IPS-11a (cell line): Measurements from ENCODE around the gene NFIA.

Experiments
- H3K4me3 ChIP-seq: one replicate; pipeline ENCODE4 v1.5.1; 2013; ENCODE audit warnings: low read depth, low read length, control low read depth

The NFIA gene

GRCh38 chr1:61289232-61290098 is 207.1 kb downstream of the NFIA start:
- no peak overlapping the region for H3K4me3 ChIP-seq

- no peak overlapping the region for H3K4me3 ChIP-seq
Measured at GRCh38 chr1:61290525-61290924, 208.2 kb downstream of the NFIA start.

GRCh38 chr1:61293197-61293596 is 210.8 kb downstream of the NFIA start:
- H3K4me3 ChIP-seq: no peak overlapping the region

GRCh38 chr1:61293986-61294504 is 211.7 kb downstream of the NFIA start:
- H3K4me3 ChIP-seq: no peak overlapping the region

GRCh38 chr1:61294930-61295329 is 212.6 kb downstream of the NFIA start:
- H3K4me3 ChIP-seq: no peak overlapping the region

GRCh38 chr1:61295818-61296537 is 213.6 kb downstream of the NFIA start:
- no peak overlapping the region for H3K4me3 ChIP-seq

GRCh38 chr1:61297887-61298286 is 215.5 kb downstream of the NFIA start:
- H3K4me3 ChIP-seq: no peak overlapping the region

GRCh38 chr1:61299463-61299862 is 217.1 kb downstream of the NFIA start:
- no peak overlapping the region for H3K4me3 ChIP-seq

- no peak overlapping the region for H3K4me3 ChIP-seq
Measured at GRCh38 chr1:61300899-61301298, 218.5 kb downstream of the NFIA start.

GRCh38 chr1:61301824-61302657 is 219.7 kb downstream of the NFIA start:
- H3K4me3 ChIP-seq: no peak overlapping the region

- no peak overlapping the region for H3K4me3 ChIP-seq
Measured at GRCh38 chr1:61307422-61308142, 225.2 kb downstream of the NFIA start.

- no peak overlapping the region for H3K4me3 ChIP-seq
Measured at GRCh38 chr1:61310057-61310456, 227.7 kb downstream of the NFIA start.

- H3K4me3 ChIP-seq: no peak overlapping the region
Measured at GRCh38 chr1:61310538-61310937, 228.2 kb downstream of the NFIA start.

- no peak overlapping the region for H3K4me3 ChIP-seq
Measured at GRCh38 chr1:61313906-61314422, 231.6 kb downstream of the NFIA start.

GRCh38 chr1:61315011-61315410 is 232.7 kb downstream of the NFIA start:
- H3K4me3 ChIP-seq: no peak overlapping the region

- H3K4me3 ChIP-seq: no peak overlapping the region
Measured at GRCh38 chr1:61316493-61316892, 234.1 kb downstream of the NFIA start.

GRCh38 chr1:61318319-61319125 is 236.2 kb downstream of the NFIA start:
- H3K4me3 ChIP-seq: no peak overlapping the region

- no peak overlapping the region for H3K4me3 ChIP-seq
Measured at GRCh38 chr1:61320575-61320974, 238.2 kb downstream of the NFIA start.

GRCh38 chr1:61322008-61322744 is 239.8 kb downstream of the NFIA start:
- H3K4me3 ChIP-seq: no peak overlapping the region
